ENCODE data around the gene MSANTD1. TPM values are rescaled to one million over a fixed set of nuclear protein-coding genes. Genes with fewer than 3 reads are reported as not detected.

MSANTD1 gene
- 0.21 and 0.48 TPM in 2 replicates for total RNA-seq

DNA sequence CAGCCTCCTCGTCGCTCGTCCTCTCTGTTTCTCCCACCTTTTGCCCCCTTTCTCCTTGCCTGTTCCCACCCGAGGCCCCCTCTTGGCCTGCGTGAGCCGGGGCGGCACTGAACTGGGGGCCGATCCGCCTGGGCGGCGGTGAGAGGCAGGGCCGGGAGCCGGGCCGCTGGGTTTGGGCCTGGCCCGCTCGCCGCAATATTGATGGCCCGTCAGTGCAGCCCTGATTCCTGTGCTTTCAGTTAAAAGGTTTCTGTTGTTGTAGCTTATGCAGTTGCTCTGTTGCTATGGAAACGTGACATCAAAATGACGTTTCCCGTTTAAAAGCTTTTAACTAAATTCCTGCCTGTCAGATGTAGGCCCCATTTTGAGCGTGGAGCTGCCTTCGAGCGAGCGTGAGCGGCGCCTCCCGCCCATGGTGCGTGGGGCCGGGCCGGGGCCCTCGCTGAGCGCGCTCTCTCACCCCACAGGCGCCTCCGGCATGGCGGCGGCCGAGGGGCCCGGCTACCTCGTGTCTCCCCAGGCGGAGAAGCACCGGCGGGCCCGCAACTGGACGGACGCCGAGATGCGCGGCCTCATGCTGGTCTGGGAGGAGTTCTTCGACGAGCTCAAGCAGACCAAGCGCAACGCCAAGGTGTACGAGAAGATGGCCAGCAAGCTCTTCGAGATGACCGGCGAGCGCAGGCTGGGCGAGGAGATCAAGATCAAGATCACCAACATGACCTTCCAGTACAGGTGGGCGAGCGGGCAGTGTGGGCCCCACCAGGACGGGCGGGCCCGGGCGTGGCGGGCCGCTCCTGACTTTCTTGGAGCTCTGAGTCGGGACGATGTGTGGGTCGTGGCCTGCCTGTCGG, at the start of gene MSANTD1:
MSANTD1 (plus strand) TSS at position 349 of the 851 bp plus-strand sequence; CDS start at position 413, 64 bp downstream.

DNA sequence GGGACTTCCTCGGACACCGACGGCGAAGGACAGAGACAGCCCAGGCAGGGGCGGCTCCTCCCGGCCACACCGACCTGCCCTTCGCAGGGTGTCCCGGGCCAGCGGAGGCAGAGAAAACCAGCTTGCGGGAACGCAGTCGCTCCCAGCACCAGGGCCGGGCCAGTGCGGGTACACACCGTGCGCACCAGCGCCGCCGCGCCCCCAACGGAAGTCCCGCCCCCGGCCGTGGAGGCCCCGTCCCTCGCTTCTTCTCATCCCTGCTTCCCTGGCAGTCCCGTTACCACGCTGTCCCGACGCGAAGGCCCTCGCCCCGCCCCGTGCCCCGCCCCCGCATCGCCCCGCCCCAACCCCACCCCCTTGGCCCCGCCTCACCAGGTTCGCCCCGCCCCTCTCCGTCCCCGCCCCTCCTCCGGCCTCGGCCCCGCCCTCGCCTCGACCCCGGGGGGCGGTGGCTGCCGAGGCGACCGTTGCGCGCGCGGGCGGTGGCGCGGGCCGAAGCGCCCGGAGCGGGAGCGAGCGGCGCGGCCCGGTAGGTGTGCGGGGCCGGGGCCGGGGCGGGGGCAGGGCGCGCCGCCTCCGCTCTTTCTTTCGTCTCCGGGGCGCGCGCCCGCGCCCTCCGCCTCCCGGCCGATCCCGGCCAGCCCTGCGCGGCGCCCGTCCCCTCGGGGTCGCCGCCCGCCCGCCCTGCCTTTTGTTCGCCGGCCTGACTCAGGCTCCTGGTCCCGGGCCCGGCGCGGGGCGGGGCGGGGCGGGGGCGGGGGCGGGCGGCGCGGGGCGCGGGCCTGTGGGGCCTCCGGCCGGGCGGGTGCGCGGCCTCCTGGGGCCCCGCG, 43.8 kb downstream of the MSANTD1 start, which contains the start of gene RGS12:
RGS12 (plus strand) TSS at position 451 of the 830 bp plus-strand sequence. CDS start 23,150 bp downstream, outside the sequence.

Other genes with a start within 250 kb of the MSANTD1 start
- gene HTT-AS, start 174.6 kb upstream of the MSANTD1 start, total RNA-seq: not detected in 2 replicates
- gene HTT, start 174.5 kb upstream of the MSANTD1 start, total RNA-seq: 26.6 and 32.0 TPM in 2 replicates
- 30.3 and 51.3 TPM in 2 replicates for gene RGS12, start 43.9 kb downstream of the MSANTD1 start, total RNA-seq
- gene HGFAC, start 192.8 kb downstream of the MSANTD1 start, total RNA-seq: not detected in 2 replicates
- 5.5 and 7.2 TPM in 2 replicates for gene DOK7, start 214.1 kb downstream of the MSANTD1 start, total RNA-seq